Forelimb muscle (tissue), 1 donor: ENCODE measurements around the gene GRM8. TPM values are rescaled to one million over a fixed set of nuclear protein-coding genes. Genes with fewer than 3 reads are reported as not detected.

Experiments used
- DNase-seq: peaks from one replicate; pipeline ENCODE4 v3.0.0-alpha.2; 2013; ENCODE audit warnings: low read depth
- polyA plus RNA-seq: library from polyadenylated mRNA; unstranded; fragments of 120-200 nt; gene quantifications from one replicate; pipeline ENCODE4 v1.2.1, GENCODE V29; 2013; ENCODE audit not compliant: insufficient read length

The GRM8 gene
- polyA plus RNA-seq, 1 donor: 0.11 TPM

DNA sequence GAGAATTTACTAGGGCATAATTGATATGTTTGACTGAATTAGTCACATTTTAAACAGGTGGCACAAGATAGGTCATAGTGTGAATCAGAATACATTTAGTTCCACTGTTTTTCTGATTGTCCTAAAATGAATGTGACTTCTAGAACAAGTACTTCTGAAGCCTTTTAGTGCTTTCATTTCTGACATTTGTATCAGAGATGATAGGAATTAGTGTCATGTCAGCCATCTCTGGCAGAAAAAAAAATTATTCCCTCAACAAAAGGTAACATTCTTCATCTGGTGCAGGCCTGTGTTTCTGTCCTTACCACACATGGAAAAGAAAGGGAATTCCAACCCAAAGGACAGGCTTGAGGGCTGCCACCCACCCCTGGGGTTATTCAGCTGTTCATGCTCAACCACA, 21.3 kb downstream of the GRM8 start:
- no peak for DNase-seq

DNA sequence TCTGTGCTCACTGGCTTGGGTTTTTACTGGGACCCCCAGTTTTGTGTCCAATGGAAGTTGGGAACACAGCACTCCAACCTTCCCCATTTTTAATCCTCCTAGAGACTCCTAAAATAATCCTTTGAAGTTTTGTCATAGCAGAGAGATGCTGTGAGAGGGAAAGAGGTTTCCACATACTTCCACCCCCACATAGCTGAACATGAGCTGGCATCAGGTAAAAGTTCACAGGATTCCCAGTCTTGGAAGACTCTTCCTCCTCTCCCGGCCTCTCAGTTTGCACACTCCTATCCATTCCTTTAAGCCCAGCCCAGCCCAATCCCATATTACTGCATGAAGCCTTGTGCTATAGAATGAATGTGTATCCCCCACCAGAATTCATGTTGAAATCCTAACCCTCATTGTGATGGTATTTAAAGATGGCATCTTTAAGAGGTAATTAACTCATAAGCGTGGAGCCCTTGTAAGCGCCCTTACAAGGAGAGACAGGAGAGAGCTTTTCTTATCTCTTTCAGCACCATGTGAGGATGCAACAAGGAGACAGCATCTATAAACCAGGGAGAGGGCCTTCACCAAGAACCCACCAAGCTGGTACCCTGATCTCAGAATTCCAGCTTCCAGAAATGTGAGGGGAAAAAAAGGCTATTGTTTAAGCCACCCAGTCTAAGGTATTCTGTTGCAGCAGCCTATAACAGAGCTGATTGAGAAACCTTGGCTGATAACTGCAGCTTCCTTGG, 22.4 kb downstream of the GRM8 start:
- DNase-seq: no peak

DNA sequence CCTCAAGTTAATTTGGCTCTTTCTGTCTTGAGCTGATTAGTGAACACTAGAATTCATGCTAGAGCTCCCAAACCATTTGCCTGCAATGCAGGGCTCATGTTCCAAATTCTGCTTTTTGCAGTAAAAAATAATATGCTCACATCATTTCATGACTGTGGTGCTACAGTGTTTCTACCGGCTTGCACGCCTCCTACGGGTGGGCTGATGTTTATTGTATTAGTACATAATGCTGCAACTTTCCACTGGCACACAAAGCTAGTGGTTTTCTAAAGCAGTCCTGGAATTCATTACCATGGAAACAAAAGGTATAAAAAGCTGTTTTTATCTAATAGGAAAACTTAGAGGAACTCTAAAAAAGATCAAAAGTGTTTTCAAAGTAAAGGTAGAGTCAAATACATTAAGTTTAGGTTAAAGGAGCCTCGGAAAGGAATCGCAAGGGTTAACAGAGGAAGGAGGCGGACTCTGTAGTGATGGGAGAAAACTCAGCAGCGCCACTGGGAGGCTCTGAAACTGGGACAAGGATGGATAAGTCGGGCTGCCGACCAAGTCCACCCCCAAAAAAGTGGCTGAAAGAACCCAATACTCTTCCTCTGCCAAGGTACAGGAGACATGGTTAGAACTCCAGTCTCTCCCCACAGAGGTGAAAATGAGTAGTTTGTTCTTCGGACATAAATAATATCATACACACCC, 25.9 kb downstream of the GRM8 start:
- no peak for DNase-seq

DNA sequence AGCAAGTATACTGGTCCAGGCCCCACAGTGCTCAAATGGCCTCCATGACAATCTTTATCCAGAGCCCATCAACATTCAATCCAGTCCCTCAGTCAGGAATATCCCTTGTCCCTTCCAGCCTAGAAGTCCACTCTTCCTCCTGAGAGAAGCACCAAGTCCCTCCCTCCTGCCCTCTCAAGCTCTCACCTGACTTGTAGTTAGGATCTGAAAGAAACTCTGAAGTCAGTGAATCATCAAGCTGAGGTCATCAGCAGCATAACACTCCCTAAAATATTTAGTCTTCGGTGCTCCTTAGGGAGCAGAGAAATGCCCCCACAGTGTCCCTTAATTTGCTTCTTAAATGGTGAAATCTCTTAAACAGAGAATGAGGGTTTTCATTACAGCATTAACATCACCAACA, 31.0 kb downstream of the GRM8 start:
- DNase-seq: no peak

DNA sequence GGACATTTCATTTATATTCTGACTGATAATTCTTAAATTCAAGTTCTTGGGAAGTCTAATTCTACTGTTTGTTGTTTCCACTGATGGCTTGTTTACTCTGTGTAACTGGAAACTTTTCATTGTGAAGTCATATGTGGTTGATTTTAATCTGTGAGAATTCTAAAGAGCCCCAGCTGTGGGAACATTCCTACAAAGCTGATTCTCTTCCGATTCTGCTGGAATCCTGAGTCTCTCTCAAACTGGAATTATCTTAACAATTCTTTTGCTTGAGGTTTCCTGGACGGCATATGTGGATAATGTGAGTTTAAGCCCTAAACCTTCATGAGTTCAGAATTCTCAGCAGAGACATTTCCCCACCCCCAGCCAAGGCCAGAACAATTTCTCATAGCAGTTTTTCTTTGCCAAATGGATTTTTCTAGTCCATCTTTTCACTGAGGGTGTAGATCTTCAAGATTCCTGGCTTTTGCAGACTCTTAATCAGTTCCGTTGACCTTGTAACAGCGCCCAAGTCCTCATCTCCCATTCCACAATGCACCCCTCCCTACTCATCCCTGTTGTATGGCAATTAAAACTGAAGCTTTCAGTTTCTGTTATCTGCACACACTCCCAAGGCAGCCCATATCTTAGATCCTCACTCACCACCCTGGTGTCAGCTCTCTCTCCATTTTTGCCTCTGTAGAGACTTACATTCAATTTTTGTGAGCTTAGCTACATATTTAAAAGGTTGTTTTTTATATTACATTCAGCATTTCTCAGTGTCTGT, 37.6 kb downstream of the GRM8 start:
- DNase-seq: no peak

DNA sequence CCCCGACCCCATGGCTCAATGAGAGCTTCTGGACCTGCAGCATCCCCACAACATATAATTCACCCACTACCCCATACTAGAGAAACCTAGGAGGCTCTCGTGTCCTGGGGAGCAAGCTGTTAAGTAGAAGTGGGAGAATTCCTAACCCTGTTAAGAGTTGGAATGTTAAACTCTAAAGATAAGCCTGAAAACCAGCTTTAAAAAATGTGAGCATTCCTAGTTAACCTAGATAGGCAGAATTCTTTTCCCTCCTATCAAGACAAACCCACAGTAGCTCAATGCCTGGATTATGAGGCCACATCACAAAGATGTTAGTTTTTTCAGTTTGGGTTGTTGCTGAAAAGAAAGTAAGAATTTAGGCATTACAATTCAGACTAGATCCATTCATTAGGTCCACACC, 42.9 kb downstream of the GRM8 start:
- DNase-seq: no peak

DNA sequence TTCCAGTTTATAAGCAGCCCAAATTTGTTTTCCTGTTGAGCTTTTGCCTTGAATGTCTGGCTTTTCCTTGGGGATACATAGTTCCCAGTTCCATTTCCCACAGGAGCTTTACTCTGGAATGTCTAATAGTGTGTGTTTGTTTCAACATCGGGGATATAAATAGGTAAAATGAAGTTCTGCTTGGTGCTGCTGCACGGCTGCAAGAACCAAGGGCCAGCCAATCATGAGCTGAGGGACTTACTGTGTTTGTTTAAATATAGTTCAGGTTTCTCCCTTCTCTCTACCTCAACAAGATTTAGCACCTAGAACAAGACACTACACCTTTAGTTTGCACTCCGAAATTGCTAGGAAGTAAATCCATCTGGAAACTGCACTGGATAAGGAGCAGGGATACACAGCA, 43.9 kb downstream of the GRM8 start:
- DNase-seq: no peak

DNA sequence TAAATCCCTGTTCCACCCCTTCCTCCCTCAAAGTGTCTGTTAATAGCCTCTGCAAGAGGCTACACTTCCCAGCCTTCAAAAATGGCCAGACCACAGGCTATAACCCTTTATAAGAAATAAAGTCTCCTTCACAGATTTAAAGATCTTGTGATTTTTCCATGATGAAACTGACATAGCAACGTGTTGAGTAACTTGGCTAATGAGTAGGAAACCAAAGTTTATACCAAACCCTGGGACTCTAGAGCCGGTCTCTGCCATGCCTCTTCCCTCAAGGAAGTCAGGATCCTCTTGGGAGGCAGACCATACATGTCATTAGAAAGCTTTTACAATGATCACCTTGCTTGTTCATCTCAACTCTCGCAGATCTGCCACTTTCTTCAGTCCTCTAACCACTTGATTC, 44.4 kb downstream of the GRM8 start:
- DNase-seq: no peak

DNA sequence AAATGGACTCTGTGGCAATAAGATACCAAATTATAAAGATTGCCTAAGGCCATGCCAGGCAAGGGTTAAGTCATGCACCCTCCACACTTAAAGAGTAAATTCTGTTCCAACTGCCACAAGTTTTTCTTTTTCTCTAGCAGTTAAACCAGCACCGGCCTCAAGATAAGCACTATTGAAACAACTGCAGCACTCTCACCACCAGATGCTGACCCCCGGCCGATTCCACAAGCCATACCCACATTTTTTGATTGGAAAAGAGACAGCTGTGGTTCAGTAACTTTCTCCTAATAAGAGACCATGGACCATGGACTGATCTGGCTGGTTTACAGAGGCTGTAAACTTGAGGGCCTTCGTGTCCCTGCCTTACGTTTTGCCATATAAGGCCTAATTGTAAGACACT, 44.9 kb downstream of the GRM8 start:
- no peak for DNase-seq

DNA sequence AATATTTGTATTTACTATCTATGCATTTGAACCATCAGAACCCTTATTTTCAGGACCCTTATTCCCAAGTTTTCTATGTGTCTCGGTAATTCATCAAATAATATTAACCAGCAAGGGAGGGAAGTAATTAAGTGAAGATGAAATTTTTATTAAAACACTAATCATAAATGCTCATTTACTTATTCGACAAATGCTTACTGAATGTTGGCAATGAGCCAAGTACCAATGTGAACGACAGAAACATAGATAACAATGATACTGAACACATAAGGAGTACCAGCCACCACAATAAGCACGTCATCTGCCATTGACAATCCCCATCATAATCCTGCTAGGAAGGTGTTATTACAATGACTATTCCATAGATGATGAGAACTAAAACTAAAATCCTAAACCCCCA, 45.5 kb downstream of the GRM8 start:
- no peak for DNase-seq

DNA sequence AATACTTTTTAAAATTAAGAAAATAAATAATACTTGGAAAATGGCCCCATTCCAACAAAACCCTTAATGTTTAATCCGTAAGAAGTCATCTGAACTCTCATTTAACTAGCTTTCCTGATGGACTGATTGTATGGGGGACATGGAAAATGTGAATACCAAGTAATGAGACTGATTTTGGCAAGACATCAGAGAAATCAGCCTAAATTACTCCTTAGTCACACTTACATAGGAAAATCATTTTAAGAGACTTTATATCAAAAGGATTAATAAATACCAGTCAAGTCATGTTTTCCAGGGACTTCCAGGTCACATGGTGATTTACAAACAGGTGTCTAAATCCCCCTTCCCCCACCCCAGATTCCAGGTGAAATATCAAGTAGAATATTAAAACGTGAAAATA, 58.2 kb downstream of the GRM8 start:
- DNase-seq: no peak

DNA sequence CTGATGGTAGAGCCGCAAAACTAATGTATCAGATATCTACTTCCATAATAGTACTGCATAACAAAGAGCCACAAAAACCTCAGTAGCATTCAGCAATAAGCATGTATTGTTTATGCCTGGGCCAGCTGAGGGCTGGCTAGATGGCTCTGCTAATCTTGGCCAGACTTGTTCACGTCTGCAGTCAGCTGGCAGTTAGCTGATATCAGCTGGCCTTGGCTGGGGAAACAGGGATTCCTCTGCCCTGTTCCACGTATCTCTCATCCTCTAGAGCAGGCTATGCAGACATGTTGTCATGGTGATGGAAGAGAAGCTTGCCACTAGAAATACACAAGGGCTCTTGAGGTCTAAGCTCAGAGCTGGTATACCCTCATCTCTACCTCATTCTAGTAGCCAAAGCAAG, 62.9 kb downstream of the GRM8 start:
- DNase-seq: no peak

DNA sequence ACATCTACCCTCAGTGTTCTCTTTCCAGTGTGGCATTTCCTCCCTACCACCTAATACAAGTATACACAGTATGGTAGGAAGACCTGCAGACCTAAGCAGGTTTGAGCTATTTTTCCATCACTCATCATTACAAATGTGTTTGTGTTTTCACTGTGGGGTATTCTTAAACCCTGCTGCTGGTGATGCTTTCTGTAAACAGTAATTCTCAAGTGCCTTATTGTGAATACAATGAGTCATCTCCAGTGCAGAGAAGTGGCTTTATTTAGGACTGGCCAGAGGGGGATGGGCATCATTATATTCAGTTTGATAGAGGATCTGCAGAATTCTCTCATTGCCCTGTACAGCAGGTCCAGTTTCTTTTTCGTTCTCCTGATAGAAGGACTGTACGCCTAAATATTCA, 63.7 kb downstream of the GRM8 start:
- no peak for DNase-seq

DNA sequence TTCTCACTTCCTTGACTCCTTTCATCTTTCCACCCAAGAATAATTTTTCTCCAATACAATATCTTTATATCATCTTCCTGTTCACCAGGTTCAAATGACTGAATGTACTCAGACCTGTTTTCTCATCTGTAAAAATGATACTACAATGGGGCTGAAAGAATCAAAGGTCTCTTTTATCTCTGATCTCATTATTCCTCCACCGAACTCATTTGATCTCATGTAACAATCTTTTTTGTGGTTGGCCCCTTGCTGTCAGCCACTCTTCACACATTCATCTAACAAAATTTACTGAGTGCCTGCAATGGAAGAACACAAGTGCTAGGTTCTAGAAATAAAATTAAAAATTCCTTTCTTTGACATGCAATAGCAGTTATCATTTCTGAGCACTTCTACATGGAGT, 65.0 kb downstream of the GRM8 start:
- DNase-seq: no peak

DNA sequence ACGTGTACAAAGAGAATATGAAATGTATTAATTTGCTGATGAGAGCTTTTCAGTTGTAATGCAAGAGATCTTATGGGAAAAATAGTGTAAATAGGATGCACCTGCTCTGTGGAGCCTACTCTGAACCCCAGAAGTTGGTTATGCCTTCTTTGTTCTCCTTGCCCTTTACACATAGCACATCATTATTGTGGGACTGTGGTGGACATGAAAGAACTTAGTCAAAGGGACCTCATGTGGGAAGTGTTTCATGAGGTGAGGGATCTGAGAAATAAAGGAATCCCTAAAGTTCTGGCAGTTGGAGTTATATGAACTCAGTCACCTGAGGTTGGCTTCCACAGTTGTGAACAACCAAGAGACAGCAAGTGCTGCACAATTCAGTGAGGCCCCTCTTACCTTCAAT, 66.1 kb downstream of the GRM8 start:
- DNase-seq: no peak

DNA sequence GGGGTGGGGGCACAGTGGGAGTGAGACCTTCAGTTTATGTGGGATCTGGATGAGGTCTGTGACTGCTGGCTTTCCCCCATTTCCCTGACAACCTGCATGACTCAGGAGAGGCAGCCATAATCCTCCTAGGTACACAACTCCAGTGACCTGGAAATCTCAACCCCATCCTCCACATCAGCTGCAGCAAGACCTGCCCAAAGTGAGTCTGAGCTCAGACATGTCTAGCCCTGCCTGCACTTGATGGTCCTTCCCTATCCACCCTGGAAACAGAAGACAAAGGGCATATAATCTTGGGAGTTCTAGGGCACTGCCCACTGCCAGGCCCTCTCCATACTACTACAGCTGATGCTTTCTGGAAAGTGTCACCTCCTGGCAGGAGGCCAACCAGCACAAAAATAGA, 75.6 kb downstream of the GRM8 start:
- no peak for DNase-seq

DNA sequence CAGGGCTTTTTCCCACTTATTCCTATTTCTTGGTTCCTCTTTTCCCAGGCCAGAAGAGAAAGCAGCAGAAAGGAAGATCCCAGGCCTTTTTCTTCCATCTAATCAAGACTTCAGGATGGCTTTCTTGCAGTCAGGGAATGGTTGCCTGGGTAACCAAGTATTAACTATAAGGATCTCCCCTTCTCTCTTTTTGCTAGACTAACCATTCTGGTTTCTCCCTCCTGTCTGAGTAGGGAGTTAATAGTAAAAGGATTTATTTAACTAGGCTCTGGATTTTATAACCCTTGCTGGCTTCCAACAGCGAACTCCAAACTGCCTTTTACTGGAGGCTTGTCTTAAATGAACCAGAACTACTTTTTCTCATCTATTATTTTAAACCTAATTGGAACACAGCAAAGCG, 90.4 kb downstream of the GRM8 start:
- DNase-seq: no peak

DNA sequence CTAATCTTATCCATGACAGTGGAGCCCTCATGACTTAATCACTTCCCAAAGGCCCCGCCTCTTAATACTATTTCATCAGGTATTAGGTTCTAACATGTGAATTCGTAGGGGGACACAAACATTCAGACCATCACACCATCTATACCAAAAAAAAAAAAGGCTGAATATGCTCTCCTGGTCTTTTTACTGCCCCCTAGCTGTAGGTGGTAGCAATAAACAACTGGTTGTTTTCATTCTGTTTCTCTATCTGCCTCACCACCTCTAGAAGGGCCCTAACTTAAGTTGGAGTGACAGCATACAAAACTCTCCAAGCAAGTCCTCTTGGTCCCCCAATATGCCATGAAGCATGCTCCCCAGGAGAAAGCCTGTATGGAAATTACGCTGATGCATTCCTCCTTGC, 94.1 kb downstream of the GRM8 start:
- no peak for DNase-seq

DNA sequence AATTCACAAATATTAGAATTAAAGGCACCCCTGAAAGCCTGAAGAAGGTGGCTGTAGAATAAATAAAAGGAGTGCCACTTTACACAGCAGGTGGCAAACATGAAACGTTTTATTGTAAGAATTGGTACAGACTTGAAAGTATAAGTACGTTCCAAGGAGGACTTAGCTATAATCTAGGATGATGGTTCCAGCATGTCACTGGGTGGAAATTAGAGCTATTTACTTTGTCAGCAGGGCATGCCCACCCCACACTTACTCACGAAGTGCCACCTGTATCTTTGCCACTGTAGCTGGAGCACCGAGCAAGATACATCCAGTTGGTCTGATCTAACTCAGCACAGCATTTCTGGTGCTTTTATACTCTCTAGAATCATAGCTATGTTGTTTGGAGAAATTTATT, 97.8 kb downstream of the GRM8 start:
- no peak for DNase-seq

DNA sequence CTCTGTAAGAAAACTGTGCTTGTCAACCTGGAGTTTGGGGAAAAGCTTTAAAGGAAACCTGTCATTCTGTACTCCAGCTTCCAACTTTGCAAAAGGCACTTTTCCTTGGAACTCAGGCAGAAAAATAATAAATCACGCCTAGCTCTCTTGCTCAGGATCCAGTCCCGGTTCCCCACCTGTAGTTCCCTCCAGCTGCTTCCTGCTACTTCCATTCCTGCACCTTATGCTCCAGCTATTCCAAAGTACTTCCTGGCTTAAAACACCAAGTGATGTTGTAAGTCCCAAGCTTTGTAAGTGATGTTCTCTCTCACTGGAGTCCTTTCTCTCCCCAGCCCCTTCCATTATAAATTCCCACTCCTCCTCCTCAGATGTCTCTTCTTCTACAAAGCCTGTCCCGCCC, 98.6 kb downstream of the GRM8 start:
- DNase-seq: no peak

DNA sequence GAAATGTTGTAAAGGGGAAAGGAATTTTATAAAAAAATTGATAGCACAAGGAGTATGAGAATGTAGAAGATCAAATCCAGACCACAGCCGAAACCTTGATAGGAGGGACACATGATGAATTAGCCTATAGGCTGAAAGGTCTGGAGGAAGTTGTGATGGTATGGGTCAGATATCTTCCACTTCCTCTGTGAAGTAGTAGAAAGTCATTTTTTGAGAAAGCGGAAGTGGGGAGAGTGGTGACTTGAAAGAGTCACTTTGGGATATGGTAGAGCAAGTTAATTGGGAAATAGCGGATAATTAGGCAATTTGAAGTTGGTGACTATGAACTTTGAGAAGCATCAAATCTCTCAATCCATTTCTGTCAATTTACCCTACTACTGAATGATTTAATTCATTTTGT, 99.4 kb downstream of the GRM8 start:
- no peak for DNase-seq

DNA sequence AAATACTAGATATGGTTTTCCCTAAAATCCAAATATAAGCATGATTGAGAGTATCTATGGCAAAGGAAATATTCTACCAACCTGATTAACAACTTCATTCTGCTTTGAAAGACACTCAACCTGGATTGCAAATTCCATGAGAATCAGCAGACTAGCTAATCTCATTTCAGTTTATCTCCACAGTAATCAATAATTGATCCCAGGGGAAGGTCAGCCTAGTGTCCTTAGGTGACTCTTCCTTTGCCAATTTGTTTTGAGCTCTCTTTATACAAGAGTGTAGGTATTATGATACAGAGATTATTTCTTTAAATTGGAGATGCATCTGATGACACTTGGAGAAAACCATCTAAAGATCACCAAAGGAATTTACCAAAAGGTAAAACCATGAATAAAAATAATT, 100.3 kb downstream of the GRM8 start:
- DNase-seq: no peak

DNA sequence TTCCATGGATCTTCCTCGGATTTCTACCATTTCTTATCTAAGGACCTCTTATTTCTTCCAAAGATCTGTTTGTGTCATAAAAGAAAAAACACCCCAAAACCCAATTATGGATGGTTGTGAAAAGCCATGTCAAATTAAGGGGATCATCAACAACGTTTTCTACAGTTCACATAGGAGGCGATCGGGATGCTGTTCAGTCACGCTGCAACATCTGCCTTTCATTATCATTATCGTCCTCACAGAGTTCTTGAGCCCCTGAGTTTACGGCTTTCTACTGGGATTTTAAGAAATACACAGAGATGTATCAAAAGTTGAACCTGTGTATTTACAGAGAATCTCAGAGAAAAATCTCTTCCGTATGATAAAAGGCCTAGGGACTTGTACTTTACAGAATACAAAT, 101.4 kb downstream of the GRM8 start:
- no peak for DNase-seq
